ENCODE measurements around the gene KLRF2.

Gene KLRF2

GRCh38 chr12:9943240-9943639, 62.0 kb downstream of the KLRF2 start:
- DNase-seq: peak; percentile 86

- DNase-seq: no peak
Observed at GRCh38 chr12:9944391-9944790, 63.1 kb downstream of the KLRF2 start.

Data from NCI-H526 treated with DMSO at 0.1 percent for 48 hours (cell line).